Measurements from ENCODE around the gene ANKRD55.
A peak's percentile ranks its signal among the peaks of the same experiment; 100 is the strongest.
"Not testable (repeated sequence)": the region's sequence is repeated elsewhere in the genome, so short reads cannot be mapped to it uniquely, and the experiment has no call there.

ANKRD55 gene

GRCh38 chr5:56168066-56168478 is 65.1 kb downstream of the ANKRD55 start:
- DNase-seq (ENCODE audit: low read depth in 2 of 2) = no peak

- DNase-seq (ENCODE audit: low read depth in 2 of 2) = no peak
These were observed 65.6 kb downstream of the ANKRD55 start for GRCh38 chr5:56167519-56167918.

DNA sequence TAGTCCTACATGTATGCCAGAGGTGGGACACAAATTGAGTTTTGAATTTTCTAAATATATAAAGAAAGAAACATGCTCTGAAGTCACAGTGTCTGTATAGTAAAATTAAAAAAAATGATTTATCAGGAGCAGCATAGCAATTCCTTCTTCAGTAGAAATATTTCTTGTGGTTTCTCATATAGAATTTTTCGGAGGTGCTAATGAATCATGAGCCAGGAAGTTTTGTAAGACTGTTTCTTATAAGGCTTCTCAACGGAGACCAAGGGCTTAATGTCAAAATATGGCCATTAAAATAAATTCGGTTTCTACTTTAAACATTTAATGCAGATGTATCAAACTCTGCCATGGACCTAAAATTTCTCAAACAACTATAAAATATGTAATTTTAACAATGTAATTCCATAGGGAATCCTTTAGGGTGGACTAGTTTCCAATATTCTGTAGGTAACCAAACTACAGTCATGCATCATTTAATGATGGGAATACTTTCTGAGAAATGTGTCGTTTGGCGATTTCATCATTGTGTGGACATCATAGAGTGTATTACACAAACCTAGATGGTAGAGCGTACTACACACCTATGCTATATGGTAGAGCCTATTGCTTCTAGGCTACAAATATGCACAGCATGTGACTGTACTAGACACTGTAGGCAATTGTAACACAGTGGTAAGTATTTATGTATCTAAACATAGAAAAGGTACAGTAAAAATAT is 66.3 kb downstream of the ANKRD55 start:
- no peak for DNase-seq (ENCODE audit: low read depth in 2 of 2)

DNA sequence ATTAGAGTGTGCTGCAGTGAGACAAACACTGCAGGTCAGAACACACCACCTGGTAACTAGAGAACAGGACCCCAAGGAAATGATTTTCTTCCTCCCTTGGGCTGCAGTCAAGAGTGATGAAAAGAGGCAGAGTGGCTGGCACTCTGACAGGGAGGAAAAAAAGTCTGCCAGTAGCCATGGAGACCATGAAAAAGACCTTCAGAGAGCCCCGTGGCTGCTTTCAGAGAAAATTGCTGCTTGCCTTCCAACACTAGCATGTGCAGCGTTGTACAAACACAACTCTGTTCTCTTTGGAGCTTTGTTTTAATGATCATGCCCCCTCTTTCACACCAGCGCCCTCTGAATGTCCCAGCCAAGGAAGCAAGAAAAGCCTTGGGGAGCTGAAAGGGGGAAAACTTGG is 68.8 kb downstream of the ANKRD55 start:
- no peak for DNase-seq (ENCODE audit: low read depth in 2 of 2)

DNA sequence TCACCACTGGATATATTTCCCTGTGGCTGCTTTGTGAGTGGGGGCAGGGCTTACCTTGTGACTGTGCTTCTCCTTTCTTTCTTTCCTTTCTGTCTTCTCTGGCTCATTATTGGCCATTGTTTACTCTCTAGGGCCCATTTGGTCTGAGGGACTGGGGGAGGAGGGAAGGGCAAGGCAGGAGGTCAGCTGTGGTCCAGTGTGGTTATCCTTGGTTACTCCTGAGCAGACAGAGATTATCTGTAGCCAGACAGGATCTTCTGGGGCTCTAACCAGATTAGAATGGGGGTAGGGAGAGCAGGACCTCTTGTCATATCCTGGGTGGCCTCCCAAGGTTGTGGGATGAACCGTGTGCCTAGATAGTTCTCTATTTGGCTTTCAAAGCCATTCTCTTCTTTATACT is 71.2 kb downstream of the ANKRD55 start:
- no peak for DNase-seq (ENCODE audit: low read depth in 2 of 2)

DNA sequence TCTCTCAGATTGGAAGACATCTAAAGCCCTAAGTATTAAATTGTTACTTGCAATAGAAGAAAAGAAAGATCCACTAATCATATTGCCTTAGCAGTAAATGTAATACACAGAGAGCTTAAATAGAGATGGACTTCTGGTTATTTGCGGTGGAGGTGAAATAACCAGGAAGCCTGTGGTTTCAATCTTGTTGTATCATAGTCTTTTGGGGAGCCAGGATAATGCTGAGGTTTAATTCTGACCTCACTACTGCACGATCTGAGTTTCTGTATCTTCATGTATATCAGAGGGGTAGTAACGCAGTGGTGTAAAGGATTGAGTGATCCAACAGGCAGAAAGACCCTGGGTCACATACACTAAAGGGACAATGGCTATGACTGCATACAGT is 71.7 kb downstream of the ANKRD55 start:
- DNase-seq (ENCODE audit: low read depth in 2 of 2) = no peak

DNA sequence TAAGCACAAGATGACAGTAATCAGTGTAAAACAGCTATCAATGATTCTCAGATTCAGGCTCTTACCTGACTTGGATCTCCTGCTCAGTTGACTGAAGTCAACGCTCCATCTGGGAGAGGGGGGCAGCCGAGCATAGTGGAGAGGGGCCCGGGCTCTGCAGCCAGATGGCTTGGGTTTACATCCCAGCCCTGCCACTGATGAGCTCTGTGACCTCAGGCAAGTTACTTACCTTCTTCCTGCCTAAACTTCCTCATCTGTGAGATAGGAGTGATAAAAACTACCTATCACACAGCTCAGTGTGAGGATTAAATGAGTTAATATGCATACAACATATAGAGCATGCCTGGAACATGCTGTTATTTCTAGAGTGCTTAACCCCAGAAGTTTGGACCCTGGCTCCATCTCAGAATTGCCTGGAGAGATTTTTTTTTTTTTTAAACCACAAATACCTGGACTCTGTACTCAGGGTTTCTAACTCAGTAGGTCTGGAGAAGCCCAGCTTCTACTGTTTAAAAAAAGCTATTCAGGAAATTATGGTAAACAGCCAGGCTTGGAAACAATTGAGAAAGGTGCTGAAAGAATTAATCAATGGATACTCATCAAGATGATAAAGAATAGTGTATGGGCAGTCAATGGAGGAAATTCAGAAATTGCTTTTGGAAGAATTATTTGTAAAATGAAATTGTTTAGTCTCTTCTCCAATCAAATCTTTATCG is 72.2 kb downstream of the ANKRD55 start:
- no peak for DNase-seq (ENCODE audit: low read depth in 2 of 2)

DNA sequence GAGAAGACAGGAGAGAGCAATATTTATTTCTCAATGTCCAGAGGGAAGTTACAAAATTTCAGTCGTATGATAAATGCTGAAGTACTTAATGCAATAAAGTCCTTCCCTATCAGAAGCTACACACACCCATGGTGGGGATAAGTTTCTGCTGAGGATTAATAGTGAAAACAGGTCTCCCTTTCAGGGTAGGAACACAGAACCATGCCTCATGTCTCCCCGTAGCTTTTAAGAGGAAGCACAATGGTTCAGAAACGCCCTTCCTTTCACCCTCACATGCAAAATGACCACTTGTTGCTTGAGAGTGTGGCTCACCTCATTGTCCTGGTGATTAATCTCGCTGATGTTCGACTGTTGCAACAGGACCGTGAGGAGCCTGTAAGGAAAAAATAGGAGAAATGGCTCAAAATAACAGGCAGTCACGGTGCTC is 73.6 kb downstream of the ANKRD55 start:
- no peak for DNase-seq (ENCODE audit: low read depth in 2 of 2)

GRCh38 chr5:56158331-56158960 is 74.7 kb downstream of the ANKRD55 start:
- no peak for DNase-seq (ENCODE audit: low read depth in 2 of 2)

- not testable (repeated sequence) for DNase-seq (ENCODE audit: low read depth in 2 of 2)
These were observed 75.9 kb downstream of the ANKRD55 start for GRCh38 chr5:56157191-56157621.

- not testable (repeated sequence) for DNase-seq (ENCODE audit: low read depth in 2 of 2)
These were observed 76.4 kb downstream of the ANKRD55 start for GRCh38 chr5:56156585-56157190.

GRCh38 chr5:56155992-56156584 is 77.0 kb downstream of the ANKRD55 start:
- no peak for DNase-seq (ENCODE audit: low read depth in 2 of 2)

GRCh38 chr5:56154732-56155484 is 78.2 kb downstream of the ANKRD55 start:
- DNase-seq (ENCODE audit: low read depth in 2 of 2) = no peak

DNA sequence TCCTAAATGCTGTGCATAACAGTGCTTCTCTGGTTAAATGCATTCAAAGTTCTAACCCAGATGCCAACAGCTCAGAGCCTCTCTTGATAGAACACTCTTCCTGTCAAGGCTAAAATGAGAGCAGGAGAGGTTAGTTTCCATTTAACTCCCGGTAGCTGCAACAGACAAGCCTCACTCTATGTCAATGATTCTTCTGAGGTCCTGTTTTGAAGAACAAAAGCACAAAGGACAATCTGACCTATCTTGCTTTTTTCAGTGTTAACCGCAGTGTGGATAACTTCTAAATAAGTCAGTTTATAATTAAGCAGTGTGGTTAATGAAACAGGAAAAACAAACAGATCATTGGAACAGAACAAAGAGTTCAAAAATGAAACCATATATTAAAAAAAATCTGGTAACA is 80.7 kb downstream of the ANKRD55 start:
- no peak for DNase-seq (ENCODE audit: low read depth in 2 of 2)

- DNase-seq (ENCODE audit: low read depth in 2 of 2) = not testable (repeated sequence)
These were observed 82.4 kb downstream of the ANKRD55 start for GRCh38 chr5:56150756-56151155.

GRCh38 chr5:56148453-56148971 is 84.6 kb downstream of the ANKRD55 start:
- peak in 1 of 2 donors; percentile 33 for DNase-seq (ENCODE audit: low read depth in 2 of 2)

DNA sequence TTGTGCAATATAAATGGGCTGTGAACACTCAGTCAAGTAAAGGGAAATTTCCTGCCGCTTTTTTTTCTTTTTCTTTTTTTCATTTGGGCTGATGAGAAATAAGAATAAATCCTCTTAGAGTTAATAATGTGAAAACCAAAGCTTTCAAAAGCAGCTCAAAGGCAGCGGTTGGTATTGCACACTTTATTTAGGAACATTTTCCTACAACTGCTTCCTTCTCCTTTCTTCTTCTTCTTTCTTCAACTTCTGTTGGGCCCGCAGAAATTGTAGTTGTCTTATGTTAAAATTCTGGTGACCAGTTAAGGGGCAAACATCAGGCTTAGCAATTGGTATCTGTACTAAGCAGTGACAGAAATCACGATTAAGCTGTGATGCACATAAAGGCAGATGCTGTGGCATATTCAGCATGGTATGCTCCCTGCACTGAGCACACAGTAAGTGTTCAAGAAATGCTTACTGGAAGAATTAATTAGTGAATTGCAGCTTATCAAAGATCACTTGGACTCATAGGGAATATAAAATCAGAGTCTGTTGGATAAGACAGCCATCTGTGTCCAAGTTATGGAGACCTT is 85.4 kb downstream of the ANKRD55 start:
- DNase-seq (ENCODE audit: low read depth in 2 of 2) = no peak

DNA sequence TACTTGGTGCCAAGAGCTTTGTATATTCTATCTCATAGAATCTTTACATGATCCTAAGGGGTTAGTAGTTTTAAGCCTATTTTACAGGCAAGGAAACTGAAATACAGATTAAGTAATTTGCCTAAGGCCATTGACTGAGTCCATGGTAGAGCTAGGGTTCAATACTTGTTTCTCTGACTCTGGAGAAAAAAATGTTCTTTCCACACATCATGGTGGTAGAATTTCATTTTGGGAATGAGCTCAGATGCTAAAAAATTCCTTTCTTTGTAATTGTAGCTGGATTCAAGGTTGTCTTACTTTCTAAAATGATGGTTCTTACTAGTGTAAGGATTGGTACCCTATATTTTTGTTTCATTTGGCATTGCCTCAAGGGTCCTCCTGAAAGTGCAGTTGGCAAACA is 86.0 kb downstream of the ANKRD55 start:
- no peak for DNase-seq (ENCODE audit: low read depth in 2 of 2)

DNA sequence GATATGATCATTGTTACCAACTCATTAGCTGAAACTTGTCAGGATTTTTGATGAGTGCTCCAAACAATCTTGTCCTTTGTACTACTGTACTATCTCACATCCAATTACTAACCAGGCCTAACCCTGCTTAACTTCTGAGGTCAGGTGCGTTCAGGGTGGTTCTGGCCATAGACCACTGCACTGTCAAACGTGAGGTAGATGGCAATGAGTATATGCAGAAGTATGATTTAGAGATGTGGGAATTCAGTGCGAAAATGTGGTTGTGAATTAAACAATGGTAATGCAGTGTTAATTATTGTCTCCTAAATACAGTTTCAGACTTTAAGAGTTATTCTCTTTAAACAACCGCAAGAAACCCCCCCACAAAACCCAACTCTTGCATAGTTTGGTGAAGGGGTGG is 86.5 kb downstream of the ANKRD55 start:
- no peak for DNase-seq (ENCODE audit: low read depth in 2 of 2)

DNA sequence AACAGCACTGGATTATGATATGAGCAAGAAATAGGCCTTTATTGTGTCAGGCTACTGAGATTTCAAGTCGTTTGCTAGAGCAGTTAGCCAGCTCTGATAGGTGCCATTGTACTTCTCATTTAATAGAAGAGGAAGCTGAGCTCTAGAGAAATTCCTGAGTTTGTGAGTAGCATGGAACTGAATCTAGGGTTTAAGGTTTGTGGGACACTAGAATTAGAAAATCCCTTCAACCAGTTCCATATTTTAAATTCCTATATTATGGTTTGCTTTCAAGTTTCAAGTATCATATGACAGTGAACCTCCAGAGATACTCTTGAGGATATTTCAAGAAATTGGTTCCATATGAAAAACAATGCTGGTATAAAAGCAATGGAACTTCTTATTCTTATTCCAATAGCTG is 87.6 kb downstream of the ANKRD55 start:
- DNase-seq (ENCODE audit: low read depth in 2 of 2) = no peak

- no peak for DNase-seq (ENCODE audit: low read depth in 2 of 2)
These were observed 88.0 kb downstream of the ANKRD55 start for GRCh38 chr5:56145106-56145505.

All from activated CD4-positive, alpha-beta T cell treated with anti-CD3 and anti-CD28 coated beads for 24 hours (primary cell).